OCI-LY7 (cell line): ENCODE data around the gene ARHGAP42. TPM values are rescaled to one million over a fixed set of nuclear protein-coding genes. Genes with fewer than 3 reads are reported as not detected.

ENCODE experiments used
- BruUV-seq: library from RNA; stranded (reverse); fragments of 400-500 nt; replicated peaks from 2 replicates; lab custom pipeline; 2021; lab: Mats Ljungman, UMichigan
- CTCF ChIA-PET: fragments of 300-600 bp; sonication (Branson Sonifier 250); formaldehyde crosslinking; loops from one replicate; lab custom pipeline; 2022; ENCODE audit warnings: antibody characterized with exemption; ENCODE audit not compliant: unreplicated experiment; lab: Charles Lee
- POLR2A ChIA-PET: fragments of 300-600 bp; sonication (Branson Sonifier 250); formaldehyde crosslinking; loops from one replicate; lab custom pipeline; 2022; ENCODE audit warnings: antibody characterized with exemption; lab: Charles Lee
- DNase-seq: peaks from one replicate; pipeline ENCODE4 v3.0.0-alpha.2; 2015; ENCODE audit warnings: low spot score
- H2AFZ ChIP-seq: fragments of 200-600 bp; sonication (generic), shearing (Covaris generic); 2 replicates; pipeline ENCODE4 v1.6.1; 2014; ENCODE audit warnings: mild to moderate bottlenecking, antibody characterized with exemption, low read length, moderate library complexity
- H3K27ac ChIP-seq: fragments of 200-600 bp; sonication (generic); 2 replicates; pipeline ENCODE4 v1.5.1; 2014; ENCODE audit warnings: mixed run types, low read depth, mild to moderate bottlenecking, moderate library complexity, low read length, inconsistent platforms; ENCODE audit not compliant: poor library complexity, severe bottlenecking
- H3K36me3 ChIP-seq: fragments of 200-600 bp; sonication (generic); 2 replicates; pipeline ENCODE4 v1.6.1; 2014; ENCODE audit warnings: mild to moderate bottlenecking, antibody characterized with exemption, low read length, moderate library complexity, mixed read lengths; ENCODE audit not compliant: insufficient read depth
- H3K4me1 ChIP-seq: fragments of 200-600 bp; sonication (generic); 2 replicates; pipeline ENCODE4 v1.5.1; 2014; ENCODE audit warnings: mild to moderate bottlenecking, low read length; ENCODE audit not compliant: insufficient read depth, poor library complexity, severe bottlenecking
- H3K4me2 ChIP-seq: fragments of 200-600 bp; sonication (generic); 2 replicates; pipeline ENCODE4 v1.6.1; 2014; ENCODE audit warnings: mild to moderate bottlenecking, low read length
- H3K4me3 ChIP-seq: fragments of 200-600 bp; sonication (generic); 2 replicates; pipeline ENCODE4 v1.5.1; 2014; ENCODE audit warnings: mild to moderate bottlenecking, low read depth, low read length; ENCODE audit not compliant: poor library complexity, severe bottlenecking
- H3K79me2 ChIP-seq: fragments of 200-600 bp; sonication (generic); 2 replicates; pipeline ENCODE4 v1.6.1; 2016; ENCODE audit warnings: low read depth, mild to moderate bottlenecking, low read length, moderate library complexity, mixed read lengths; ENCODE audit not compliant: insufficient read depth
- H3K9me2 ChIP-seq: fragments of 200-600 bp; sonication (generic); 2 replicates; pipeline ENCODE4 v1.6.1; 2016; ENCODE audit warnings: mild to moderate bottlenecking, low read length, mixed read lengths; ENCODE audit not compliant: insufficient read depth
- H3K9me3 ChIP-seq: fragments of 200-600 bp; sonication (generic); 2 replicates; pipeline ENCODE4 v1.6.1; 2014; ENCODE audit warnings: mild to moderate bottlenecking, mixed run types, low read length, mixed read lengths
- H4K20me1 ChIP-seq: fragments of 200-600 bp; sonication (generic); 2 replicates; pipeline ENCODE4 v1.6.1; 2014; ENCODE audit warnings: mild to moderate bottlenecking, antibody characterized with exemption, low read length, moderate library complexity, mixed read lengths; ENCODE audit not compliant: insufficient read depth
- EZH2phosphoT487 ChIP-seq: fragments of 200-600 bp; sonication (generic); IDR thresholded peaks from 2 replicates; pipeline ENCODE4 v1.6.1; 2018; ENCODE audit warnings: low read depth, borderline replicate concordance, mild to moderate bottlenecking, mixed run types, antibody characterized with exemption, low read length, moderate library complexity, mixed read lengths
- intact Hi-C: fragments of 100-400 bp; cut with micrococcal nuclease; formaldehyde crosslinking; loops from one replicate; pipeline ENCODE4 v1.10.0; 2022; ENCODE audit not compliant: unreplicated experiment
- total RNA-seq, 2 experiments: library from RNA; depleted of rRNA in 1 of 2; stranded (reverse); fragments of >200 nt in 1 of 2; shearing (Covaris generic) in 1 of 2; gene quantifications; 2 replicates each; pipeline ENCODE4 v1.2.3, GENCODE V29; 2014 to 2022
- TF ChIP-seq, protein P1 (sequence below): fragments of 200-600 bp; sonication (generic); conservative IDR thresholded peaks from 2 replicates; pipeline ENCODE4 v1.5.1; 2014; ENCODE audit warnings: mild to moderate bottlenecking, antibody characterized with exemption, low read length, moderate library complexity, mixed read lengths

Gene ARHGAP42
- total RNA-seq, 2 experiments from 2014 or later = not detected

DNA sequence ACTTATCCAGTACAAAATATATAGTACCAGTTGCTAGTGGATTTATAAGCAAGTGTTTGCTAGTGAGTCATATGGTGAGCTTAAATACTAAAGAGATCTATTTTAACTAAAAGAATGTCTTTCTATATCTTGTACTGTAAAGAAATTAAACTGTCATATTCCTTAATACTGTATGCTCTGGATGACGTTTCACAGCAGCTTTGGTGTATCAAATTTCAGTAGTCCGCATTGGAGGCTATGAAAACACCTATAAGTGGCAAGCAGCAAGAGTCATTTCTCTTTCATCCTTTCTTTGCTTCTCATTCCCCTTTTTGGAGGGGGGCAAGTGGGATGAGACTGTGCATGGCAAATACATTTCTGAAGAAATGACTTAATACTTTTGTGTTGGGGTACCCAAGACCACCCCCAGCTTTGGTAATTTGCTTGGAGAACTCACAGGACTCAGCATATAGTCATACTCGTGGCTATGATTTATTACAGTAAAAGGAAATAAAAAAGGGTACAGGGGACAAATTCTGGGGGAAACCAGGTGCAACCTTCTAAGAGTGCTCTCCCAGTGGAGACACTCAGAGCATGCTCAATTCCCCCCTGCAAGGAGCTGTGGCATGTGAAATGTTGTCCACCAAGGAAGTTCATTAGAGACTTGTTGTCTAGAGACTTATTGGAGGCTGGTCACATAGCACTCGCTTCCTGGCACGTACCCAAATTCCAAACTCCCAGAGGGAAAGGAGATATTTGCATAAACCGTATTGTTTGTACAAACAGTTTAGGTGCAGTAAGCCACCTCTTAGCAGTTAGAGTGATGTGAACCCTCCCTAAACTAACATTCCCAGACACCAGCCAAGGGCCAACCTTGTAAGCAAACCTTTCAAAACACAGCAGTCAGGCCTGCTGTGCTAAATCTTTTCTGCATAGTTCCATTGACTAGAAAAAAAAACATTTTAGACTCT is 231.7 kb downstream of the ARHGAP42 start:
- Histone ChIP-seq H3K27ac (no peak overlapping the region), H2AFZ (no peak overlapping the region), H3K36me3 (no peaks in the 10 kb centered on the region), H3K9me3 (no peaks in the 10 kb centered on the region), H3K4me3 (no peak overlapping the region), H3K9me2 (no peaks in the 10 kb centered on the region), H4K20me1 (no peaks in the 10 kb centered on the region), H3K79me2 (no peaks in the 10 kb centered on the region), H3K4me2 (no peak overlapping the region), H3K4me1 (no peaks in the 10 kb centered on the region)
- ChIA-PET POLR2A (interaction anchor here (0.6 to 3.2 kb wide), 6 partner anchors 8 to 1274 kb away, joined by 3 to 21 read pairs (median 3); no protein-coding TSS in a partner anchor), CTCF (interaction anchor here (1.4 kb wide), 1 partner anchor 8 kb away, joined by 3 read pairs; no protein-coding TSS in a partner anchor)
- intact Hi-C loops = no loop called here
- DNase-seq = no peak
- BruUV-seq = no TSS peak
- no peak for TF ChIP-seq EZH2phosphoT487
- TF ChIP-seq, protein P1, sequence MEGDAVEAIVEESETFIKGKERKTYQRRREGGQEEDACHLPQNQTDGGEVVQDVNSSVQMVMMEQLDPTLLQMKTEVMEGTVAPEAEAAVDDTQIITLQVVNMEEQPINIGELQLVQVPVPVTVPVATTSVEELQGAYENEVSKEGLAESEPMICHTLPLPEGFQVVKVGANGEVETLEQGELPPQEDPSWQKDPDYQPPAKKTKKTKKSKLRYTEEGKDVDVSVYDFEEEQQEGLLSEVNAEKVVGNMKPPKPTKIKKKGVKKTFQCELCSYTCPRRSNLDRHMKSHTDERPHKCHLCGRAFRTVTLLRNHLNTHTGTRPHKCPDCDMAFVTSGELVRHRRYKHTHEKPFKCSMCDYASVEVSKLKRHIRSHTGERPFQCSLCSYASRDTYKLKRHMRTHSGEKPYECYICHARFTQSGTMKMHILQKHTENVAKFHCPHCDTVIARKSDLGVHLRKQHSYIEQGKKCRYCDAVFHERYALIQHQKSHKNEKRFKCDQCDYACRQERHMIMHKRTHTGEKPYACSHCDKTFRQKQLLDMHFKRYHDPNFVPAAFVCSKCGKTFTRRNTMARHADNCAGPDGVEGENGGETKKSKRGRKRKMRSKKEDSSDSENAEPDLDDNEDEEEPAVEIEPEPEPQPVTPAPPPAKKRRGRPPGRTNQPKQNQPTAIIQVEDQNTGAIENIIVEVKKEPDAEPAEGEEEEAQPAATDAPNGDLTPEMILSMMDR = no peak

DNA sequence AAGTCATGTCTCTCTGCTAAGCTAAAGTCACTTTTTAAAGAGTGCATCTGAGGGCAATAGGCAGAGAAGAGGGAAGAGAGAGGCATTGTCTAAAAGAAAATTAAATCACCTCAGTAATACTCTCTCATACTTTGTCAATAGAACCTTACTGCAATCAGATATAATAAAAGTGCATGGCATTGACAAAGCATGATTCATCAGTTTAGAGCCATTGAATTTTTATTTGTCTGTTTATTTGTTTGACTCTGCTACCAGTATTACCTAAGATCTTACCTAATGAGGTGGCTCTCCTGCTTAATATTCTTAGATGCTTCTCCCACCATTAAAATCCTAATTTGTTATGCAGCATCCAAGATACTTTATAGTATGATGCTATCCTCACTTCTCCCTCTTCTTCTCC is 233.5 kb downstream of the ARHGAP42 start:
- no peak overlapping the region for H2AFZ ChIP-seq
- intact Hi-C loops = no loop called here
- no peaks in the 10 kb centered on the region for H3K79me2 ChIP-seq
- ChIA-PET CTCF (interaction anchor here (0.6 kb wide), 1 partner anchor 11 kb away, joined by 3 read pairs; no protein-coding TSS in a partner anchor), POLR2A (interaction anchor here (0.9 to 3.2 kb wide), 2 partner anchors 9 to 12 kb away, joined by 5 to 21 read pairs; no protein-coding TSS in a partner anchor)
- H4K20me1 ChIP-seq = no peaks in the 10 kb centered on the region
- TF ChIP-seq EZH2phosphoT487 = no peak
- TF ChIP-seq, protein P1 = no peak
- no peaks in the 10 kb centered on the region for H3K36me3 ChIP-seq
- H3K4me3 ChIP-seq = no peak overlapping the region
- BruUV-seq = no TSS peak
- DNase-seq = no peak
- no peaks in the 10 kb centered on the region for H3K9me2 ChIP-seq
- no peak overlapping the region for H3K4me2 ChIP-seq
- no peaks in the 10 kb centered on the region for H3K4me1 ChIP-seq
- no peaks in the 10 kb centered on the region for H3K9me3 ChIP-seq
- no peak overlapping the region for H3K27ac ChIP-seq
